Ramos (cell line): ENCODE data around the gene ZCRB1.
"Not testable (repeated sequence)": the region's sequence is repeated elsewhere in the genome, so short reads cannot be mapped to it uniquely, and the experiment has no call there.

Source experiments
- in situ Hi-C: fragments of 300-500 bp; cut with MboI; formaldehyde crosslinking; loops from one replicate; pipeline ENCODE4 v1.14.3; 2022; ENCODE audit warnings: low sequenced_read_pairs; ENCODE audit not compliant: unreplicated experiment

ZCRB1 gene, protein sequence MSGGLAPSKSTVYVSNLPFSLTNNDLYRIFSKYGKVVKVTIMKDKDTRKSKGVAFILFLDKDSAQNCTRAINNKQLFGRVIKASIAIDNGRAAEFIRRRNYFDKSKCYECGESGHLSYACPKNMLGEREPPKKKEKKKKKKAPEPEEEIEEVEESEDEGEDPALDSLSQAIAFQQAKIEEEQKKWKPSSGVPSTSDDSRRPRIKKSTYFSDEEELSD

GRCh38 chr12:42325653-42326474 is at the start of gene ZCRB1, which contains the start of gene PPHLN1:
Gene ZCRB1, minus strand, starts transcription at chr12:42326094. Its CDS starts 1,992 bp downstream, at chr12:42324102.
Gene PPHLN1, plus strand, starts transcription at chr12:42326167. Its CDS starts 9,736 bp downstream, at chr12:42335903.
- in situ Hi-C loops = no loop called here

DNA sequence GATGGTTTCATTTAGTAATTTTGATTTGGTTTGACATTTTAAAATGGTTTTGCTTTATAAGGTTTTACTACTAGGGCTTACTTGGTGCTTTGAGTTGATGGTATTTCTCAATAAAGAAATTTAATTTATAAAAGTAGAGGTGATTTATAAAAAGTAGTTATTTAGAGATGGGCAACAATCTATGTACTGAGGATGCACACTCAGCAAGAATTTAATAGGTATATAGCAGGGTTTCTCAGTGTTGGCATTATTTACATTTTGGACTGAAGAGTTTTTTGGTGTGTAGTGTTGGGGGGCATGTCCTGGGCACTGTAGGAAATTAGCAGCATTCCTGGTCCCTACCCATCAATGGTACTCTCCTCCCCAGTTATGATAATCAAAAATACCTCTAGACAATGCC is 47.8 kb upstream of the ZCRB1 start:
- in situ Hi-C loops = no loop called here

DNA sequence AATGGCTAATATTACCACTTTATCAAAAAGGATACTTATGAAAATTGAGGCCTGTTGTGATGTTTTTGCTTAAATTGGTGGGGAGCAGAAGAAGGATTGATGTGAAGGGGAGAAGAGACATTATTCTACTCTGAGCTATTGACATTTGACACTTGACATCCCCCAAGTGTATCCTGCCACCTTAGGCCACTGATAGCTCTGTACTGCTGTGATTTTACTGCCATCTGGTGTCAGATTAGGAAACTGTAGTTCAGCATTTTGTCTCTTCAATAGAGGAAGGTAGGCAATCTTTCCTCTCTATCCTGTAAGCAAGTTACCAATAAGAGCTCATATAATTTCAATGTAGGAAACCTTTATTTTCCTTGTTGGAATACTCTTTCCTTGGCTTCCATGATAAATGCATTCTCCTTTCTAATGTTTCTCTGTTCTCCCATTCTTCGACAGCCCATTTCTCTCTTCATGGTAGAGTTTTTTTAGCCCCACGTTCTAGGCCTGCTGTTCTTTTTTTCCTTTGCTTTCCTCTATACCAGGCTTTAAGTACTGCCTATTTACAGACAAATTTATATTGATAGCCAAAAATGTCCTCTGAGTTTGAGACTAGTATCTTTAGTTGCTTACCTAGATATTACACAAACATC is 46.4 kb upstream of the ZCRB1 start:
- in situ Hi-C loops = no loop called here

- in situ Hi-C loops = no loop called here
Measured at GRCh38 chr12:42370013-42370412, 44.1 kb upstream of the ZCRB1 start.

DNA sequence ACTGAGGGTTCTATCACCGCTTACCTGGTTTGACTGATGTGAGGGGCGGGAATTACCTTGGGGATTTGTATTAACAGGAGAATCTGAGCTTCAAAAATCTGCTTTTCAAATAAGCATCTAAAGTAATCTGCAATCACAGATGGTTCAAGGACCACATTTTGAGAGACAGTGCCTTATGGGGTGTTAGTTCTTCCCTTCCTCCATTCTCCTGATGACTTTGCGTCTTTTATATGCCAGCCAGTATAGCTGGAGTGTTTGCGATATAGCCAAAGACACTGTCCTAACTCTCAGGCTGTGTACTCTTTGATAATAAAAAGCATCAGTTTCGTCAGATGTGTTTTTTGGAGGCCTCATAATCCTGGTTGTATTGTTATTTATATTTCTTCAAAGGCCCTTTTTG is 39.6 kb upstream of the ZCRB1 start:
- in situ Hi-C loops = no loop called here

DNA sequence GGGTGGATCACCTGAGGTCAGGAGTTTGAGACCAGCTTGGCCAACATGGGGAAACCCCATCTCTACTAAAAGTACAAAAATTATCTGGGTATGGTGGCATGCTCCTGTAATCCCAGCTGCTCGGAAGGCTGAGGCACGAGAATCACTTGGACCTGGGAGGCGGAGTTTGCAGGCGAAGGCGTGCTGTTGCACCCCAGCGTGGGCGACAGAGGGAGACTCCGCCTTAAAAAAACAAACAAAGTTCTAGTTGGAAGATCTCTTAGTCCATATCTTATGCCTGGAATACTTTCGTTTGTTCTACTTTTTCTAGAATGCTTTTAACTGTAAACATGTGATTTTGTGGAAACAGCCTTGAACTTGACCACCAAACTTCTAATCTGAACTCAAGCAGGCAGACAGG is 38.8 kb upstream of the ZCRB1 start:
- in situ Hi-C loops = no loop called here

GRCh38 chr12:42362647-42363260 is 36.9 kb upstream of the ZCRB1 start:
- in situ Hi-C loops = no loop called here

DNA sequence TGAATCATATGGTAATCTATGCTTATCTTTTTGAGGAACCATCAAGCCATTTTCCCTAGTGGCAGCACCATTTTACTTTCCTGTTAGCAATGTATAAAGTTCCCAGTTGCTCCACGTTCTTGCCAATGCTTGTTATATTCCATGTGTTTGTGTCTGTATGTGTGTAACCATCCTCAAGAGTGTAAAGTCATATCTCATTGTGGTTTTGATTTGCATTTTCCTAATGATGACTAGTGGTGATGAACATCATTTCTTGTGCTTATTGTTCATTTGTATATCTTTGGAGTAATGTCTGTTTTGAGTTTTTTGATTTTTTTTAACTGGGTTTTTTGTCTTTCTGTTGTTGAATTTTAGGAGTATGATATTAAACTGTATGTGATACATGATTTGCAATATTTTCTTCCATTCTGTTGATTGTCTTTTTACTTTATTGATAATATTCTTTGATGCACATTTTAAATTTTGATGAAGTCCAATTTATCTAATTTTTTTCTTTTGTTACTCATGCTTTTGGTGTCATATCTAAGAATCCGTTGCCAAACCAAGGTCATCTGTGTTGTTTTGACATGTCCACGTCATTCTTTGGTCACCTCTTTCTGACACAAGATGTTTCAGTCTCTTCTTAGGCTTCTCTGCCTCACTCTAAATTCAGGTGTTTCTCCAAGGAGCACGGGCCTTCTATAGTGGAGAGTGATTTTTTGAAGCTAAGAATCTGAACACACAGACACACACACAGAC is 36.2 kb upstream of the ZCRB1 start:
- in situ Hi-C loops = no loop called here

DNA sequence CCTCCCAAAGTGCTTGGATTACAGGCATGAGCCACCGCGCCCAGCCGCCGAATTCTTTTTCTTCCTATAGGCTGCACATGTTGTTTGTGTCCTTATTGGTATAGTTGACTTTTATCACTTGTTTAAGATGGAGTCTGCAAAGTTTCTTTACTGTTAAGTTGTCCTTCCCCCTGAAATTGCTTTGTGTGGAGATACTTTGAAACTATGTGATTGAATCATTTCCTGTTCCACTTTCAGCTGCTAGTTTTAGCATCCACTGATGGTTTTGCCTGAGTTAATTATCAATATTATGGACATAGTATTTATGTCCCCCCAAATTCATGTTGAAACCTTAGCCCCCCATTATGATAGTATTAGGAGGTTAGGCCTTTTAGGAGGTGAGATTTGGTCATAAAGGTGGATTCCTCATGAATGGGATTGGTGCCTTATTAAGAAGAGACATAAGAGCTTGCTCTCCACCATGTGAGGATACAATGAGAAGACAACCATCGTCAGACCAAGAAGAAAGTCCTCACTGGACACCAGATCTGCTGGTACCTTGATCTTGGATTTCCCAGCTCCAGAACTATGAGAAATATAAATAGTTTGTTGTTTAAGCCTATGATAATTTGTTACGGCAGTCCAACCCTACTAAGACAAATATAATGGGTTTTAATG is 35.0 kb upstream of the ZCRB1 start:
- in situ Hi-C loops = no loop called here

- in situ Hi-C loops = no loop called here
Measured at GRCh38 chr12:42356344-42356743, 30.4 kb upstream of the ZCRB1 start.

GRCh38 chr12:42350021-42350407 is 24.1 kb upstream of the ZCRB1 start:
- in situ Hi-C loops = not testable (repeated sequence)

- in situ Hi-C loops = not testable (repeated sequence)
Measured at GRCh38 chr12:42349119-42350020, 23.5 kb upstream of the ZCRB1 start.

DNA sequence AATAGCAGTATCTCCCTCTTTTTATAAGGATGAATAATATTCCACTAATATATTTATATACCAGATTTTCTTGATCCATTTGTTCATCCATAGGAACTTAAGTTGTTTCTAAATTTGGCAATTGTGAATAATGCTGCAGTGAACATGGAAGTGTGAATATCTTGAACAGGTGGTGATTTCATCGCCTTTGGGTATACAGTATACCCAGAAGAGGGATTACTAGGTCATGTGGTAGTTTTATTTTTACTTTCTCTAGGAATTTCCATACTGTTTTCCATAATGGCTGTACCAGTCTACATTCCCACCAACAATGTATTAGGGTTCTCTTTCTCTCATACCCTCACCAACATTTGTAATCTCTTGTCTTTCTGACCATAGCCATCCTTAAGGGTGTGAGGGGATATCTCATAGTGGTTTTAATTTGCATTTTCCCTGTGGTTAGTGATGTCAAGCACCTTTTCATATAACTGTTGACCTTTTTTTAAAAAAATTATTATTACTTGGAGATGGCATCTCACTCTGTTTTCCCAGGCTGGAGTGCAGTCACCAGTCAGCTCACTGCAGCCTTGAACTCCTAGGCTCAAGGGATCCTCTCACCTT is 20.6 kb upstream of the ZCRB1 start:
- in situ Hi-C loops = no loop called here

DNA sequence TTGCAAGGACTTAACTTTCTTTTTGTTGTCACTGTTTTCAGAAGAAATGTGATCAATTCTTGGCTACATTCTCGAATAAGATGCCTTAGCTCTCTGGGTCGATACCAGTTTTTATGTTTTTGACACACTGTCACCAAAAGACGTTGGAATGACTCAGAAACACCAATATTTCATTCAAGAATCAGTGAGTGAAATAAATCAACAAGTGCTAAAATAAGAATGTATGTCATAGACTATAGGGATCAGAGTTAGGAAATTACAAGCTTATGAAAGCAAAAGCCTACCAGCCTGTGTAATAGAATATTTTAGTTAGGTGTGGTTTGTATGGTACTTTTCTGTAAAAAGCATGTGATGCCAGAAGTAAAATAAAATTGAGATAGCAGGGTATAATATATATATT is 17.8 kb upstream of the ZCRB1 start:
- in situ Hi-C loops = no loop called here

- in situ Hi-C loops = no loop called here
Measured at GRCh38 chr12:42342028-42342427, 16.1 kb upstream of the ZCRB1 start.

- in situ Hi-C loops = no loop called here
Measured at GRCh38 chr12:42338280-42338679, 12.4 kb upstream of the ZCRB1 start.

GRCh38 chr12:42336286-42336685 is 10.4 kb upstream of the ZCRB1 start:
- in situ Hi-C loops = no loop called here
